H9 (cell line): ENCODE measurements around the gene GRIK3. TPM values are rescaled to one million over a fixed set of nuclear protein-coding genes. Genes with fewer than 3 reads are reported as not detected.

ENCODE experiments used
- DNase-seq: peaks from one replicate; pipeline ENCODE4 v3.0.0-alpha.2; 2017
- H2AFZ ChIP-seq: one replicate; pipeline ENCODE4 v1.6.1; 2013; ENCODE audit warnings: mild to moderate bottlenecking, low read length, control low read depth, moderate library complexity
- H2AK5ac ChIP-seq: 2 replicates; pipeline ENCODE4 v1.6.1; 2013; ENCODE audit warnings: low read length, control low read depth, mixed read lengths; ENCODE audit not compliant: insufficient read length
- H2BK120ac ChIP-seq: one replicate; pipeline ENCODE4 v1.6.1; 2013; ENCODE audit warnings: low read depth, mild to moderate bottlenecking, low read length, control low read depth, inconsistent platforms; ENCODE audit not compliant: poor library complexity, severe bottlenecking
- H2BK12ac ChIP-seq: 2 replicates; pipeline ENCODE4 v1.6.1; 2013; ENCODE audit warnings: low read length, control low read depth, mixed read lengths, low read depth; ENCODE audit not compliant: insufficient read length
- H2BK15ac ChIP-seq: 2 replicates; pipeline ENCODE4 v1.6.1; 2013; ENCODE audit warnings: low read depth, low read length, control low read depth
- H2BK20ac ChIP-seq: one replicate; pipeline ENCODE4 v1.6.1; 2013; ENCODE audit warnings: low read depth, mild to moderate bottlenecking, low read length, control low read depth, inconsistent platforms; ENCODE audit not compliant: poor library complexity, severe bottlenecking
- H2BK5ac ChIP-seq: 2 replicates; pipeline ENCODE4 v1.6.1; 2013; ENCODE audit warnings: low read length, control low read depth, mixed read lengths; ENCODE audit not compliant: insufficient read length
- H3K14ac ChIP-seq: 2 replicates; pipeline ENCODE4 v1.6.1; 2013; ENCODE audit warnings: low read length, control low read depth; ENCODE audit not compliant: insufficient read depth
- H3K18ac ChIP-seq: 2 replicates; pipeline ENCODE4 v1.6.1; 2013; ENCODE audit warnings: low read depth, mild to moderate bottlenecking, mixed read lengths, low read length, control low read depth; ENCODE audit not compliant: insufficient read length
- H3K23ac ChIP-seq: 2 replicates; pipeline ENCODE4 v1.6.1; 2013; ENCODE audit warnings: low read length, control low read depth, mixed read lengths, low read depth; ENCODE audit not compliant: insufficient read length
- H3K23me2 ChIP-seq: 2 replicates; pipeline ENCODE4 v1.6.1; 2013; ENCODE audit warnings: low read depth, mild to moderate bottlenecking, mixed read lengths, low read length, control low read depth; ENCODE audit not compliant: insufficient read length, poor library complexity, severe bottlenecking
- H3K27ac ChIP-seq: 2 replicates; pipeline ENCODE4 v1.5.1; 2013; ENCODE audit warnings: low read length, control low read depth, mixed read lengths, low read depth; ENCODE audit not compliant: insufficient read length
- H3K27me3 ChIP-seq: 2 replicates; pipeline ENCODE4 v1.6.1; 2013; ENCODE audit warnings: low read length, control low read depth, inconsistent platforms; ENCODE audit not compliant: insufficient read depth
- H3K4ac ChIP-seq: 2 replicates; pipeline ENCODE4 v1.6.1; 2013; ENCODE audit warnings: low read depth, mild to moderate bottlenecking, control low read depth, inconsistent platforms, low read length, moderate library complexity
- H3K4me1 ChIP-seq: 2 replicates; pipeline ENCODE4 v1.6.1; 2013; ENCODE audit warnings: low read length, control low read depth, inconsistent platforms; ENCODE audit not compliant: insufficient read depth
- H3K4me2 ChIP-seq: 2 replicates; pipeline ENCODE4 v1.6.1; 2013; ENCODE audit warnings: low read length, control low read depth, mixed read lengths; ENCODE audit not compliant: insufficient read length, insufficient read depth
- H3K56ac ChIP-seq: 2 replicates; pipeline ENCODE4 v1.6.1; 2013; ENCODE audit warnings: low read depth, mild to moderate bottlenecking, mixed read lengths, low read length, control low read depth; ENCODE audit not compliant: insufficient read length
- H3K79me1 ChIP-seq: 2 replicates; pipeline ENCODE4 v1.6.1; 2013; ENCODE audit warnings: low read depth, mild to moderate bottlenecking, moderate library complexity, low read length, control low read depth, inconsistent platforms; ENCODE audit not compliant: insufficient read depth, poor library complexity, severe bottlenecking
- H3K79me2 ChIP-seq: 2 replicates; pipeline ENCODE4 v1.6.1; 2013; ENCODE audit warnings: low read length, control low read depth, inconsistent platforms; ENCODE audit not compliant: insufficient read depth
- H3K9ac ChIP-seq: 2 replicates; pipeline ENCODE4 v1.6.1; 2013; ENCODE audit warnings: low read length, control low read depth, mixed read lengths; ENCODE audit not compliant: insufficient read length; ENCODE audit errors: extremely low read depth
- H3K9me3 ChIP-seq: one replicate; pipeline ENCODE4 v1.6.1; 2013; ENCODE audit warnings: low read depth, low read length, inconsistent platforms; ENCODE audit not compliant: control insufficient read depth
- H3T11ph ChIP-seq: one replicate; pipeline ENCODE4 v1.6.1; 2013; ENCODE audit warnings: mild to moderate bottlenecking, low read length, control low read depth, inconsistent platforms
- H4K20me1 ChIP-seq: one replicate; pipeline ENCODE4 v1.6.1; 2013; ENCODE audit not compliant: control insufficient read depth, insufficient read length, insufficient read depth
- H4K5ac ChIP-seq: 2 replicates; pipeline ENCODE4 v1.6.1; 2013; ENCODE audit warnings: low read depth, mild to moderate bottlenecking, mixed read lengths, low read length, control low read depth; ENCODE audit not compliant: insufficient read length
- H4K8ac ChIP-seq: replicated peaks from 2 replicates; pipeline ENCODE4 v1.6.1; 2013; ENCODE audit warnings: low read length, control low read depth, mixed read lengths, low read depth; ENCODE audit not compliant: insufficient read length
- H4K91ac ChIP-seq: 2 replicates; pipeline ENCODE4 v1.6.1; 2013; ENCODE audit warnings: low read depth, mild to moderate bottlenecking, moderate library complexity, mixed read lengths, low read length, control low read depth; ENCODE audit not compliant: insufficient read length
- H3K27ac Mint-ChIP-seq, 3 experiments: 2 replicates in 2 of 3; 3 replicates in 1 of 3; pipeline ENCODE4 v1.8.0; 2020 to 2021; ENCODE audit warnings: mixed read lengths in 3 of 3, mild to moderate bottlenecking in 1 of 3, moderate library complexity in 1 of 3
- H3K27me3 Mint-ChIP-seq: 2 replicates; pipeline ENCODE4 v1.8.0; 2021; ENCODE audit warnings: low read depth, mild to moderate bottlenecking, moderate library complexity, mixed read lengths
- H3K36me3 Mint-ChIP-seq, 3 experiments: 2 replicates in 2 of 3; 3 replicates in 1 of 3; pipeline ENCODE4 v1.8.0; 2020 to 2021; ENCODE audit warnings: low read depth in 3 of 3, mixed read lengths in 3 of 3; ENCODE audit not compliant: insufficient read depth in 1 of 3
- H3K4me1 Mint-ChIP-seq, 2 experiments: 2 replicates each; pipeline ENCODE4 v1.8.0; 2020; ENCODE audit warnings: mixed read lengths in 2 of 2
- H3K4me3 Mint-ChIP-seq, 2 experiments: 2 replicates in 1 of 2; 3 replicates in 1 of 2; pipeline ENCODE4 v1.8.0; 2020 to 2021; ENCODE audit warnings: mild to moderate bottlenecking in 2 of 2, mixed read lengths in 2 of 2, moderate library complexity in 1 of 2
- H3K9me3 Mint-ChIP-seq, 2 experiments: 2 replicates in 1 of 2; 3 replicates in 1 of 2; pipeline ENCODE4 v1.8.0; 2020; ENCODE audit warnings: mild to moderate bottlenecking in 2 of 2, mixed read lengths in 2 of 2, moderate library complexity in 1 of 2
- CTCF ChIP-seq: fragments of 200-600 bp; sonication (generic); conservative IDR thresholded peaks from 3 replicates; pipeline ENCODE4 v1.8.0; 2021; ENCODE audit warnings: antibody characterized with exemption, mild to moderate bottlenecking
- WGBS: extraction: QIAGEN DNeasy Blood & Tissue Kit; methylation state at CpG from one replicate; pipeline ENCODE4 v1.1.7; 2013; ENCODE audit warnings: missing lambda C conversion rate, low lambda C conversion rate, mixed read lengths; ENCODE audit not compliant: insufficient read length; ENCODE audit errors: extremely low coverage; 5-methylcytosine and 5-hydroxymethylcytosine counted together
- total RNA-seq: library from RNA; stranded (reverse); gene quantifications from 2 replicates; pipeline ENCODE4 v1.2.1, GENCODE V29; 2021

Gene GRIK3
- total RNA-seq, 1 experiment from 2014 or later: 1.7 TPM

DNA sequence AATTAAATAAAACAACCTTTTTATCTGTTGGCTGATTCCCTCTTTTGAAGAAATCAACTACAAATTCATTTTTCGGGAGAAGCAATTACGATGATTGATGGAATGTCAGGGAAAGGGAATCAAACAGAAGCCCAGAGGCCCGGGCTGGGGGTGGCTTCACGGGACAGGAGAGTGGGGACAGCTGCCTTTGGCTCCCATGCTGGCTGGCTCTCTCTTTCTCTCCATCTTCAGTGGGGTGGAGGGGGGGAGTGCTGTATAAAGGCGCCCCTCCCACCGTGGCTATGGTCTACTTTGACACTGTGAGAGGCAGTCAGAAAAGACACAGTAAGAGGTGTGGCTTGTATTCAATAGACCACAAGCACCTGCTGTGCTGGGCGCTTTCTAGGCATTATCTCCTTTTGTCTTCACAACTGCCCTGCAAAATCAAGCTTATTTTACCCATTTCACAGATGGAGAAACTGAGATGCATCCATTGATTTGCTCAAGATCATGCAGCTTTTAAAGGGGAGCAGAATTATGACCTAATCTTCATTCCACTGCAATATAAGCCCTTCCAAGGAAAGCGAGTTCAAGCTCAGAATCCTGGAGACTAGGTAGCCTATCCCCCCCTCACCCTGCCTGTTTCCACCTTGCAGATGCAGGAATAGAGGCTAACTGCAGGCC lies 92.9 kb downstream of the GRIK3 start:
- no peaks in the 10 kb centered on the region for H3K79me2 ChIP-seq
- no peak overlapping the region for H2BK12ac ChIP-seq
- H3T11ph ChIP-seq: no peak overlapping the region
- no peak overlapping the region for H2BK120ac ChIP-seq
- no peak overlapping the region for H3K27ac ChIP-seq
- H3K18ac ChIP-seq: no peak overlapping the region
- Mint-ChIP-seq H3K4me3 (no peak overlapping the region), H3K36me3 (no peaks in the 10 kb centered on the region), H3K9me3 (no peaks in the 10 kb centered on the region), H3K4me1 (peaks cover 12 to 23% of the 10 kb centered on the region in 2 experiments), H3K27ac (no peak overlapping the region), H3K27me3 (peaks cover 19% of the 10 kb centered on the region)
- DNase-seq: no peak
- H3K23ac ChIP-seq: no peak overlapping the region
- H3K27me3 ChIP-seq: no peaks in the 10 kb centered on the region
- H2AK5ac ChIP-seq: no peak overlapping the region
- no peaks in the 10 kb centered on the region for H4K20me1 ChIP-seq
- H4K91ac ChIP-seq: no peak overlapping the region
- no peaks in the 10 kb centered on the region for H3K79me1 ChIP-seq
- H4K5ac ChIP-seq: no peak overlapping the region
- H2AFZ ChIP-seq: no peak overlapping the region
- no peak for TF ChIP-seq CTCF
- H3K56ac ChIP-seq: no peak overlapping the region
- H2BK20ac ChIP-seq: no peak overlapping the region
- H3K4ac ChIP-seq: no peak overlapping the region
- H3K9me3 ChIP-seq: no peaks in the 10 kb centered on the region
- no peaks in the 10 kb centered on the region for H3K4me1 ChIP-seq
- H2BK15ac ChIP-seq: no peak overlapping the region
- no peak overlapping the region for H3K9ac ChIP-seq
- no peak overlapping the region for H3K4me2 ChIP-seq
- no CpG with 5 or more reads among the region's 8 CpGs for WGBS
- H4K8ac ChIP-seq: no peak overlapping the region
- H2BK5ac ChIP-seq: no peak overlapping the region
- H3K14ac ChIP-seq: no peak overlapping the region
- H3K23me2 ChIP-seq: no peaks in the 10 kb centered on the region
